GM12872 (cell line): Measurements from ENCODE around the gene NELFCD.

Source experiments
- CTCF ChIP-seq: IDR thresholded peaks from 3 replicates; pipeline ENCODE4 v1.5.1; 2011; ENCODE audit warnings: low read depth, mild to moderate bottlenecking, low read length, moderate library complexity; ENCODE audit not compliant: insufficient read depth

Gene NELFCD

GRCh38 chr20:59028812-59029211 is 47.8 kb downstream of the NELFCD start:
- TF ChIP-seq CTCF, result no peak

- TF ChIP-seq CTCF, result no peak
Observed at GRCh38 chr20:59030911-59031563, 50.0 kb downstream of the NELFCD start.

- no peak for TF ChIP-seq CTCF
Observed at GRCh38 chr20:59031564-59032022, 50.5 kb downstream of the NELFCD start.

GRCh38 chr20:59032023-59032712 is 51.1 kb downstream of the NELFCD start, which contains the start of gene ATP5F1E:
ATP5F1E (minus strand) TSS chr20:59032335; CDS start chr20:59032251, 84 bp downstream.
- TF ChIP-seq CTCF, result no peak

- 0 out of 3 replicates have a peak, but pooled peaks have one; percentile 2 for TF ChIP-seq CTCF
Observed at GRCh38 chr20:59032713-59033059, 51.6 kb downstream of the NELFCD start.

GRCh38 chr20:59033093-59033492 is 52.0 kb downstream of the NELFCD start:
- TF ChIP-seq CTCF, result no peak

GRCh38 chr20:59033616-59034165 is 52.6 kb downstream of the NELFCD start:
- no peak for TF ChIP-seq CTCF
